ENCODE data around the gene ARHGAP33. TPM values are rescaled to one million over a fixed set of nuclear protein-coding genes. Genes with fewer than 3 reads are reported as not detected.
A peak's percentile ranks its signal among the peaks of the same experiment; 100 is the strongest.

ARHGAP33 gene
- total and polyA plus RNA-seq, 10 of the 15 experiments (the other 5 are each of a cell fraction or from before 2014, with no cell fraction given): 0.05 to 22.9 (median 2.3) TPM; not detected in 1

DNA sequence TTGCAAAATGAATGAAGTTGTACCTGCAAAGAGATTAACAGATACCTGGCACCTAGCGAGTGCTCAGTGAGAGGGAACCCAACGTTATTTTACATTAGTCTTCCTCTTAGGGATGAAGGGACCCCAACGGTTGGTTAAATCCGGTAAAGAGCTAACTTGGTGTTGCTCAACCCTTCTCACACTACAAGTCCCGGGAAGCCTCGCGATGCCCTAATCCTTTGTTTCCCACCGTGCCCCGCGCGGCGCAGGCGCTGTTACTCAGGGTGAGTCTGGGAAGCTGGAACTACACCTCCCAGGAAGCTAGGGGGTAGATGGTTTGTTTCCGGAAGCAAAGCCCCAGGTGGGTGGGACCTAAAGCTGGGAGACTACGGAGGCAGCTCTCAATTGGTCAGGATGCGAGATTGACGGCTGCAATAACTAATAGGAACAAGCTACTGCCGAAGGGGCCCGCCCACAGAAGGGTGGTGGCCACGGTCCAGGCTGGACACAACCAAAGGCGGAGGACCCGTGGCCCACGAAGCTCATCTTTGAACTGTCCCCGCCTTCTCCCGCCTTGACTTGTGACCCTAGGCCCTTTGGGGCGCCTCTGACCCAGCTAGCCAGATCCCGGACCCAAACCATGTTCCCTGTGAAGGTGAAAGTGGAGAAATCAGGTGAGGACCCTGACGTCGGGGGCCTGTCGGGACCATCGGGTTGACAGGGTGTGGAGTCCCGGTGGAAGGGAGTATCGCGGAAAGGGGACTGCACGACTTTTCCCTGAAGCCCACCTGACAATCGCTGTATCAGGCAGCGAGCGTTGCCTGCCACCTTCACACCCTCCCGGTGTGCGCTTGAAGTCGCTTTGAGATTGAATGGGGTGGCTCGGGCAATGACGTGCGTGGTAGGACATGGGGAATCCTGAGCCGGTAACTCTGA is 27.0 kb upstream of the ARHGAP33 start, which contains the start of gene LIN37 (continued):
- TF ChIP-seq, protein P1, sequence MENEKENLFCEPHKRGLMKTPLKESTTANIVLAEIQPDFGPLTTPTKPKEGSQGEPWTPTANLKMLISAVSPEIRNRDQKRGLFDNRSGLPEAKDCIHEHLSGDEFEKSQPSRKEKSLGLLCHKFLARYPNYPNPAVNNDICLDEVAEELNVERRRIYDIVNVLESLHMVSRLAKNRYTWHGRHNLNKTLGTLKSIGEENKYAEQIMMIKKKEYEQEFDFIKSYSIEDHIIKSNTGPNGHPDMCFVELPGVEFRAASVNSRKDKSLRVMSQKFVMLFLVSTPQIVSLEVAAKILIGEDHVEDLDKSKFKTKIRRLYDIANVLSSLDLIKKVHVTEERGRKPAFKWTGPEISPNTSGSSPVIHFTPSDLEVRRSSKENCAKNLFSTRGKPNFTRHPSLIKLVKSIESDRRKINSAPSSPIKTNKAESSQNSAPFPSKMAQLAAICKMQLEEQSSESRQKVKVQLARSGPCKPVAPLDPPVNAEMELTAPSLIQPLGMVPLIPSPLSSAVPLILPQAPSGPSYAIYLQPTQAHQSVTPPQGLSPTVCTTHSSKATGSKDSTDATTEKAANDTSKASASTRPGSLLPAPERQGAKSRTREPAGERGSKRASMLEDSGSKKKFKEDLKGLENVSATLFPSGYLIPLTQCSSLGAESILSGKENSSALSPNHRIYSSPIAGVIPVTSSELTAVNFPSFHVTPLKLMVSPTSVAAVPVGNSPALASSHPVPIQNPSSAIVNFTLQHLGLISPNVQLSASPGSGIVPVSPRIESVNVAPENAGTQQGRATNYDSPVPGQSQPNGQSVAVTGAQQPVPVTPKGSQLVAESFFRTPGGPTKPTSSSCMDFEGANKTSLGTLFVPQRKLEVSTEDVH (IDR thresholded peaks at IDR 0.05; ENCODE audit: low read depth, partially characterized antibody): no peak
- TF ChIP-seq ZNF622 (IDR thresholded peaks at IDR 0.05) (no peak), ZZZ3 (IDR thresholded peaks at IDR 0.05; ENCODE audit: control insufficient read depth, insufficient read length, low read depth) (no peak), TBL1XR1 (IDR thresholded peaks at IDR 0.05; ENCODE audit: low read depth, low read length) (peak; percentile 56; the same call in 1 of the 2 replicates), YY1 (IDR thresholded peaks at IDR 0.05; ENCODE audit: low read depth, low read length) (peak; percentile 72; the same call in 1 of the 2 replicates), CHD1 (IDR thresholded peaks at IDR 0.05; ENCODE audit: low read depth, low read length) (no peak), GATAD2B (conservative IDR thresholded peaks at IDR 0.05; ENCODE audit: low read depth) (peak; percentile 65), KAT2A (conservative IDR thresholded peaks at IDR 0.05; ENCODE audit: control insufficient read depth, low read depth, low read length) (no peak), POLR2AphosphoS5 (IDR thresholded peaks at IDR 0.05; ENCODE audit: low read length) (peak; percentile 71; the same call in 1 of the 2 replicates), TCF7 (IDR thresholded peaks at IDR 0.05; ENCODE audit: borderline replicate concordance) (no peak), NBN (IDR thresholded peaks at IDR 0.05) (peak; percentile 55), BMI1 (IDR thresholded peaks at IDR 0.05; ENCODE audit: borderline replicate concordance) (no peak), JUND (IDR thresholded peaks at IDR 0.05; ENCODE audit: low read depth, low read length) (0 out of 2 replicates have a peak, but pooled peaks have one; percentile 9)
- TF ChIP-seq, protein P2, sequence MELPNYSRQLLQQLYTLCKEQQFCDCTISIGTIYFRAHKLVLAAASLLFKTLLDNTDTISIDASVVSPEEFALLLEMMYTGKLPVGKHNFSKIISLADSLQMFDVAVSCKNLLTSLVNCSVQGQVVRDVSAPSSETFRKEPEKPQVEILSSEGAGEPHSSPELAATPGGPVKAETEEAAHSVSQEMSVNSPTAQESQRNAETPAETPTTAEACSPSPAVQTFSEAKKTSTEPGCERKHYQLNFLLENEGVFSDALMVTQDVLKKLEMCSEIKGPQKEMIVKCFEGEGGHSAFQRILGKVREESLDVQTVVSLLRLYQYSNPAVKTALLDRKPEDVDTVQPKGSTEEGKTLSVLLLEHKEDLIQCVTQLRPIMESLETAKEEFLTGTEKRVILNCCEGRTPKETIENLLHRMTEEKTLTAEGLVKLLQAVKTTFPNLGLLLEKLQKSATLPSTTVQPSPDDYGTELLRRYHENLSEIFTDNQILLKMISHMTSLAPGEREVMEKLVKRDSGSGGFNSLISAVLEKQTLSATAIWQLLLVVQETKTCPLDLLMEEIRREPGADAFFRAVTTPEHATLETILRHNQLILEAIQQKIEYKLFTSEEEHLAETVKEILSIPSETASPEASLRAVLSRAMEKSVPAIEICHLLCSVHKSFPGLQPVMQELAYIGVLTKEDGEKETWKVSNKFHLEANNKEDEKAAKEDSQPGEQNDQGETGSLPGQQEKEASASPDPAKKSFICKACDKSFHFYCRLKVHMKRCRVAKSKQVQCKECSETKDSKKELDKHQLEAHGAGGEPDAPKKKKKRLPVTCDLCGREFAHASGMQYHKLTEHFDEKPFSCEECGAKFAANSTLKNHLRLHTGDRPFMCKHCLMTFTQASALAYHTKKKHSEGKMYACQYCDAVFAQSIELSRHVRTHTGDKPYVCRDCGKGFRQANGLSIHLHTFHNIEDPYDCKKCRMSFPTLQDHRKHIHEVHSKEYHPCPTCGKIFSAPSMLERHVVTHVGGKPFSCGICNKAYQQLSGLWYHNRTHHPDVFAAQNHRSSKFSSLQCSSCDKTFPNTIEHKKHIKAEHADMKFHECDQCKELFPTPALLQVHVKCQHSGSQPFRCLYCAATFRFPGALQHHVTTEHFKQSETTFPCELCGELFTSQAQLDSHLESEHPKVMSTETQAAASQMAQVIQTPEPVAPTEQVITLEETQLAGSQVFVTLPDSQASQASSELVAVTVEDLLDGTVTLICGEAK (IDR thresholded peaks at IDR 0.05; ENCODE audit: borderline replicate concordance): peak; percentile 93
- TF ChIP-seq, protein P3, sequence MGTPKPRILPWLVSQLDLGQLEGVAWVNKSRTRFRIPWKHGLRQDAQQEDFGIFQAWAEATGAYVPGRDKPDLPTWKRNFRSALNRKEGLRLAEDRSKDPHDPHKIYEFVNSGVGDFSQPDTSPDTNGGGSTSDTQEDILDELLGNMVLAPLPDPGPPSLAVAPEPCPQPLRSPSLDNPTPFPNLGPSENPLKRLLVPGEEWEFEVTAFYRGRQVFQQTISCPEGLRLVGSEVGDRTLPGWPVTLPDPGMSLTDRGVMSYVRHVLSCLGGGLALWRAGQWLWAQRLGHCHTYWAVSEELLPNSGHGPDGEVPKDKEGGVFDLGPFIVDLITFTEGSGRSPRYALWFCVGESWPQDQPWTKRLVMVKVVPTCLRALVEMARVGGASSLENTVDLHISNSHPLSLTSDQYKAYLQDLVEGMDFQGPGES (IDR thresholded peaks at IDR 0.05): peak; percentile 89
- TF ChIP-seq, protein P4, sequence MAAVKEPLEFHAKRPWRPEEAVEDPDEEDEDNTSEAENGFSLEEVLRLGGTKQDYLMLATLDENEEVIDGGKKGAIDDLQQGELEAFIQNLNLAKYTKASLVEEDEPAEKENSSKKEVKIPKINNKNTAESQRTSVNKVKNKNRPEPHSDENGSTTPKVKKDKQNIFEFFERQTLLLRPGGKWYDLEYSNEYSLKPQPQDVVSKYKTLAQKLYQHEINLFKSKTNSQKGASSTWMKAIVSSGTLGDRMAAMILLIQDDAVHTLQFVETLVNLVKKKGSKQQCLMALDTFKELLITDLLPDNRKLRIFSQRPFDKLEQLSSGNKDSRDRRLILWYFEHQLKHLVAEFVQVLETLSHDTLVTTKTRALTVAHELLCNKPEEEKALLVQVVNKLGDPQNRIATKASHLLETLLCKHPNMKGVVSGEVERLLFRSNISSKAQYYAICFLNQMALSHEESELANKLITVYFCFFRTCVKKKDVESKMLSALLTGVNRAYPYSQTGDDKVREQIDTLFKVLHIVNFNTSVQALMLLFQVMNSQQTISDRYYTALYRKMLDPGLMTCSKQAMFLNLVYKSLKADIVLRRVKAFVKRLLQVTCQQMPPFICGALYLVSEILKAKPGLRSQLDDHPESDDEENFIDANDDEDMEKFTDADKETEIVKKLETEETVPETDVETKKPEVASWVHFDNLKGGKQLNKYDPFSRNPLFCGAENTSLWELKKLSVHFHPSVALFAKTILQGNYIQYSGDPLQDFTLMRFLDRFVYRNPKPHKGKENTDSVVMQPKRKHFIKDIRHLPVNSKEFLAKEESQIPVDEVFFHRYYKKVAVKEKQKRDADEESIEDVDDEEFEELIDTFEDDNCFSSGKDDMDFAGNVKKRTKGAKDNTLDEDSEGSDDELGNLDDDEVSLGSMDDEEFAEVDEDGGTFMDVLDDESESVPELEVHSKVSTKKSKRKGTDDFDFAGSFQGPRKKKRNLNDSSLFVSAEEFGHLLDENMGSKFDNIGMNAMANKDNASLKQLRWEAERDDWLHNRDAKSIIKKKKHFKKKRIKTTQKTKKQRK (IDR thresholded peaks at IDR 0.05; ENCODE audit: low read depth, low read length): peak; percentile 70
- TF ChIP-seq, protein P5, sequence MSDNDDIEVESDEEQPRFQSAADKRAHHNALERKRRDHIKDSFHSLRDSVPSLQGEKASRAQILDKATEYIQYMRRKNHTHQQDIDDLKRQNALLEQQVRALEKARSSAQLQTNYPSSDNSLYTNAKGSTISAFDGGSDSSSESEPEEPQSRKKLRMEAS (IDR thresholded peaks at IDR 0.05; ENCODE audit: low read depth, low read length): peak; percentile 81
